Activated T-cell treated with anti-CD3 and anti-CD28 coated beads, Interleukin-2, amount 50 U/mL, for 4 hours (primary cell): ENCODE measurements around the gene OR1J4. TPM values are rescaled to one million over a fixed set of nuclear protein-coding genes. Genes with fewer than 3 reads are reported as not detected.
"Not testable (repeated sequence)": the region's sequence is repeated elsewhere in the genome, so short reads cannot be mapped to it uniquely, and the experiment has no call there.

Experiments used
- ATAC-seq, 2 donors: fragments of 200-7000 bp; cut with Tn5 transposase; one replicate each; pipeline ENCODE4 v1.10.0; 2021
- DNase-seq: peaks from one replicate; pipeline ENCODE4 v3.0.0-alpha.2; 2020
- H3K27me3 Mint-ChIP-seq: one replicate; pipeline ENCODE4 v1.8.0; 2021; ENCODE audit warnings: low read depth, mixed read lengths
- H3K36me3 Mint-ChIP-seq: one replicate; pipeline ENCODE4 v1.8.0; 2022; ENCODE audit warnings: mixed read lengths; ENCODE audit not compliant: insufficient read depth
- H3K4me1 Mint-ChIP-seq: one replicate; pipeline ENCODE4 v1.8.0; 2021; ENCODE audit warnings: low read depth, mixed read lengths
- H3K4me3 Mint-ChIP-seq: one replicate; pipeline ENCODE4 v1.8.0; 2021; ENCODE audit warnings: mild to moderate bottlenecking, moderate library complexity, mixed read lengths
- H3K9me3 Mint-ChIP-seq: one replicate; pipeline ENCODE4 v1.8.0; 2021; ENCODE audit warnings: mixed read lengths
- total RNA-seq, 3 donors: library from RNA; stranded (reverse); gene quantifications; one replicate each; pipeline ENCODE4 v1.2.1, GENCODE V29; 2021

Gene OR1J4, protein sequence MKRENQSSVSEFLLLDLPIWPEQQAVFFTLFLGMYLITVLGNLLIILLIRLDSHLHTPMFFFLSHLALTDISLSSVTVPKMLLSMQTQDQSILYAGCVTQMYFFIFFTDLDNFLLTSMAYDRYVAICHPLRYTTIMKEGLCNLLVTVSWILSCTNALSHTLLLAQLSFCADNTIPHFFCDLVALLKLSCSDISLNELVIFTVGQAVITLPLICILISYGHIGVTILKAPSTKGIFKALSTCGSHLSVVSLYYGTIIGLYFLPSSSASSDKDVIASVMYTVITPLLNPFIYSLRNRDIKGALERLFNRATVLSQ
- total RNA-seq = not detected

DNA sequence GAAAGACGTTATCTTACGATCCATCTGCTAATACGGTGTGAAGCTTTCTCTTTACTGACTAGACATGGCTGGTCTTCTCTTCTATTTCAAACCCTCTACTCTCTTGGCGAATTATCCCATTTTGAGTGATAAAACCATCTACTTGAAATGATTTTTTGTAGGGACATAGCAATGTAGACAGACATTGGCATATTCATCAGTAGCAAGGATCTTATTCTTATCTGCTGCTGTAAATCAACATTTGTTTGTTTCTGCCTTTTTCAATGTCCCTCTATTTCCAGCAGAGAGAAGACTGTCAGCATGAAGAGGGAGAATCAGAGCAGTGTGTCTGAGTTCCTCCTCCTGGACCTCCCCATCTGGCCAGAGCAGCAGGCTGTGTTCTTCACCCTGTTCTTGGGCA is at the start of gene OR1J4:
OR1J4 (plus strand) TSS at position 301 of the 400 bp plus-strand sequence; CDS start at position 301, 0 bp downstream.
- no peak for ATAC-seq
- H3K36me3 Mint-ChIP-seq = no peaks in the 10 kb centered on the region
- peaks cover 12% of the 10 kb centered on the region for H3K27me3 Mint-ChIP-seq
- no peak for DNase-seq
- H3K4me1 Mint-ChIP-seq = no peaks in the 10 kb centered on the region
- no peak within 1 kb of the TSS for H3K4me3 Mint-ChIP-seq
- no peaks in the 10 kb centered on the region for H3K9me3 Mint-ChIP-seq

DNA sequence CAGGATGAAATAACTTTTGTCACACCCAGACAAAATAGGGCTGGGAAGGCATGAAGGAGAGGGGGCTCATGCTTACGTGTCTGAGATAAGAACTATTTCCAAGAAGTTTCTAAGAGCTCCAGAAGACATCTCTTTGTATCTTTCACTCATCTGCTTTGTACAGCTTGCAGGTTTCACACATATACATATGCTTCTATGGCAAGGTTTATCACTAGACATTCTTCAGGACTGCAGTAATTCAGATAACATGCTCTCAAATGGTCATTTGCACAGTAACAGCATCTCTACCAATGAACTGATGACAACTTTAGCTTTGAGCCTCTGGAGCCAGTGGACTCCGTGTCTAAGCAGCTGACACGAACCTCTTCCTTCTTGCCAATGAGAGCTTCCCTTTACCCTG is 44.4 kb upstream of the OR1J4 start:
- no peak for ATAC-seq
- Mint-ChIP-seq H3K4me1 (no peaks in the 10 kb centered on the region), H3K4me3 (no peak overlapping the region)

DNA sequence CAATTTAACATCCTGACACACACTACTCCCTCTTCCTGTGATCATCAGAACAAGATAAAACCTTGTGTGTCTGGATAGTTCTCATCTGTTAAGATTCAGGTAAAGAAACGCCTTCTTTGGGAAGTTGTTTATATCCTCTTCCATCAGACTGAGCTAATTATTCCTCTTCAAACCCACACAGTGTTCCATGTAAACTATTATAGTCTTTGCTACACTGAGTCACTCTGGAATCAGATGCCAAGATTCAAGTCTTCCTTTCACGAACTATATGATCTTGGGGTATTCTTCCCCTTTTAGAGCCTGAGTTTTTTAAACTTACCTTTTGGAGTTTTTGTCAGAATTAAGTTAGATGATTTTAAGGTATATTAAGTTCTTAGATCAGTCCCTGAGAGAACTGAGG is 43.2 kb upstream of the OR1J4 start:
- Mint-ChIP-seq H3K27me3 (peaks cover 12% of the 10 kb centered on the region), H3K4me3 (no peak overlapping the region), H3K9me3 (no peaks in the 10 kb centered on the region), H3K4me1 (no peaks in the 10 kb centered on the region), H3K36me3 (no peaks in the 10 kb centered on the region)
- no peak for DNase-seq
- ATAC-seq = no peak

More for the DNA sequence above, 44.4 kb upstream of the OR1J4 start:
- no peaks in the 10 kb centered on the region for H3K36me3 Mint-ChIP-seq
- H3K27me3 Mint-ChIP-seq = peaks cover 12% of the 10 kb centered on the region
- no peak for DNase-seq
- H3K9me3 Mint-ChIP-seq = no peaks in the 10 kb centered on the region

DNA sequence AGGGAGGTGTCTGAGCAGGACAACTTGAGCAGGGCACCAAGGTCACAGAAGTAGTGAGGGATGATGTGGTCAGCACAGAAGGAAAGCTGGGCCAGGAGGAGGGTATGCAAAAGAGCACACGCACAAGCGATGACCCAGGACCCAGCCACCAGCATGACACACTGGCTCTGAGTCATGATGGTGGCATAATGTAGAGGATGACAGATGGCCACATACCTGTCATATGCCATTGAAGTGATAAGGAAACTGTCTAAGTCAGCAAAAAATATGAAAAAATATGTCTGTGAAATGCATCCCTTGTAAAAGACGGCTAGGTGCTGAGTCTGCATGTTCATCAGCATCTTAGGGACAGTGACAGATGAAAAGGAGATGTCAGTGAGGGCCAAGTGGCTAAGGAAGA is 41.6 kb upstream of the OR1J4 start:
- no peak overlapping the region for H3K4me3 Mint-ChIP-seq
- H3K36me3 Mint-ChIP-seq = no peaks in the 10 kb centered on the region
- H3K27me3 Mint-ChIP-seq = peaks cover 17% of the 10 kb centered on the region
- ATAC-seq (peak; percentile 40 to 62), DNase-seq (no peak)
- no peaks in the 10 kb centered on the region for H3K4me1 Mint-ChIP-seq
- H3K9me3 Mint-ChIP-seq = no peaks in the 10 kb centered on the region

DNA sequence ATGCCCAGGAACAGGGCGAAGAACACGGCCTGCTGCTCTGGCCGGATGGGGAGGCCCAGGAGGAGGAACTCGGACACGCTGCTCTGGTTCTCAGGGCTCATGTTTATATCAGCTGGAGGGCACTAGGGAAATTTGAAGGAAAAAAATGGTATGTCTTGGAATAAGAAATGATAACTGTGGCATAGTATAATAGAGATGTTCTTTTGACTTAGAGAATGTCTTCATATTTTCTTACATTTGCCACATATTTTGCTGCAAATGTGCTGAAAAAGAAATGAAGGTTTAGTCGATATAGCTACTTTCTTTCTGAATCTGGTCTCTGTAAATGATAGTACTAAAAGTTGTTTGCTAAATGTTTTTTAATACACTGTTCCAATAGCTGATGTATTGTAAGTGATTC is 41.1 kb upstream of the OR1J4 start, which contains the start of gene OR1J1:
OR1J1 (minus strand) TSS at position 101 of the 400 bp plus-strand sequence; CDS start at position 101, 0 bp downstream.
- no peaks in the 10 kb centered on the region for H3K36me3 Mint-ChIP-seq
- DNase-seq = no peak
- no peak for ATAC-seq
- no peaks in the 10 kb centered on the region for H3K4me1 Mint-ChIP-seq
- no peak within 1 kb of the TSS for H3K4me3 Mint-ChIP-seq
- H3K9me3 Mint-ChIP-seq = no peaks in the 10 kb centered on the region
- peaks cover 17% of the 10 kb centered on the region for H3K27me3 Mint-ChIP-seq

DNA sequence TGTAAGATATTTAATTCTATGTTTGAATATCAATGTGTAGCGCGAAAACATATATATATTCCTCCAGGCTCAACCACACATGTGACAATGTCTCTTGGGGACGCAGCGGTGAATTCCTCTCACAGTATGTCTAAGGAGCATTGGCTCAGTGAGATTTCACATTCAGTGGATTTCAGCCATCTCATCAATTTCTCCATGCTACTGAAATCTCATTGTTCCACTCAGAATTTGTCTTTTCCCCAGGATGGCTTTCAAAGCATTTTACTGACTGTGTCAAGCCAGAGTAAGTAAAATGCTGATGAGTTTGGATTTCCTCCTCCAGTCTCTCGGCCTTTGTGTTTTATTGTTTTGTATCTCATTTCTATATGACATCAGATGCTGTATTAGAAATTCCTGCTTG is 39.9 kb upstream of the OR1J4 start:
- H3K4me1 Mint-ChIP-seq = no peaks in the 10 kb centered on the region
- H3K9me3 Mint-ChIP-seq = no peaks in the 10 kb centered on the region
- peaks cover 15% of the 10 kb centered on the region for H3K27me3 Mint-ChIP-seq
- ATAC-seq (no peak), DNase-seq (no peak)
- H3K36me3 Mint-ChIP-seq = no peaks in the 10 kb centered on the region
- H3K4me3 Mint-ChIP-seq = no peak overlapping the region

DNA sequence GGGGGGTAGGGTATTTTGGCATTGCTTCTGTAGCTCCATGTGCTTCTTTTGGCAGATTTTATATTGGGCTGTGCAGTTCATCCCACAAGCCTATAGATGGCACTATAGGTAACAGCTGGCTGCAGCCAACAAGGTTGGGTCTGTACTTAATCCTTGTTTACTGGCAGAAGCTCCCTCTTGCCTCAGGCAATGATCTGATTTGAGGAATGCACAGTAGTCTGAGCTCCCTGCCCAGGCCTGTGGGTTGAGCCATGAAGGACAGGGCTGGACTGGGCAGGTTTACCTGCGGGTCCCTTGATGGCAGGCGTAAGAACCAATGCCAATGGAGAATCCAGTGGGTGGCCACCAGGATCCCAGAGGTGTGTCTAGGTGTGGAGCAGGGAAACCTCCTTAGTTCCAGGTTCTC is 20.1 kb upstream of the OR1J4 start:
- Mint-ChIP-seq H3K36me3 (no peaks in the 10 kb centered on the region), H3K4me3 (no peak overlapping the region), H3K27me3 (peaks cover 36% of the 10 kb centered on the region), H3K9me3 (peaks cover 7% of the 10 kb centered on the region), H3K4me1 (no peaks in the 10 kb centered on the region)
- ATAC-seq (peak; percentile 48 to 60), DNase-seq (no peak)

DNA sequence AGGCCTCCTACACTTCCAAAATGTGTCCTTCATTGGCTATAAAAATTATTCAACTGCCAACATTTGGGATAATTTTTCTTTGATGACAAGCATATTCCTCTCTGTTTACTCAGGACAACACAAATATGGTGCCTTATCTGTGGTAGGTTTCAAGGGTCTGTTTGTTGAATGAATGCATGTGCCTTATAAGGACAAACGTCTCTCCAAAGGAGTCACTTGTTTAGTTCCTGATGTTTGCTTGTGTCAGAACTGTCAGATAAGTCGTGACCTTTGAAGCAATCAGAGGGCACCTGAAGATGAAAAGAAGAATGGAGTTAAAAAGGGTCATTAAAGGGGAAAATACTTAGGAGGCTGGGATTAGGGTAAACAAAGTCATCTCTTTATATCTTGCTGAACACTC is 12.0 kb upstream of the OR1J4 start:
- Mint-ChIP-seq H3K36me3 (no peaks in the 10 kb centered on the region), H3K4me1 (no peaks in the 10 kb centered on the region), H3K4me3 (no peak overlapping the region), H3K9me3 (no peaks in the 10 kb centered on the region), H3K27me3 (peaks cover 17% of the 10 kb centered on the region)
- ATAC-seq (no peak), DNase-seq (no peak)

DNA sequence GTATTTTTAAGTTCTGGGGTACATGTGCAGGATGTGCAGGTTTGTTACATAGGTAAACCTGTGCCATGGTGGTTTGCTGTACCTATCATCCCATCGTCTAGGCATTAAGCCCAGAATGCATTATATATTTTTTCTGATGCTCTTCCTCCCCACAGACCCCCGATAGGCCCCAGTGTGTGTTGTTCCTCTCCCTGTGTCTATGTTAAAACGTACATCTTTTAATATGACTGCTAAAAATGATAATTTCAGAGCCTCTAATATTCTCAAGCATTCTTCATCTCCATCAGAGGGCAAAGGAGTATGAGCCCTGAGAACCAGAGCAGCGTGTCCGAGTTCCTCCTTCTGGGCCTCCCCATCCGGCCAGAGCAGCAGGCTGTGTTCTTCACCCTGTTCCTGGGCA is 8.4 kb upstream of the OR1J4 start, which contains the start of gene OR1J2:
OR1J2 (plus strand) TSS at position 301 of the 400 bp plus-strand sequence; CDS start at position 301, 0 bp downstream.
- Mint-ChIP-seq H3K27me3 (peaks cover 23% of the 10 kb centered on the region), H3K4me1 (no peaks in the 10 kb centered on the region), H3K9me3 (no peaks in the 10 kb centered on the region), H3K36me3 (no peaks in the 10 kb centered on the region), H3K4me3 (no peak within 1 kb of the TSS)
- DNase-seq = no peak
- no peak for ATAC-seq

DNA sequence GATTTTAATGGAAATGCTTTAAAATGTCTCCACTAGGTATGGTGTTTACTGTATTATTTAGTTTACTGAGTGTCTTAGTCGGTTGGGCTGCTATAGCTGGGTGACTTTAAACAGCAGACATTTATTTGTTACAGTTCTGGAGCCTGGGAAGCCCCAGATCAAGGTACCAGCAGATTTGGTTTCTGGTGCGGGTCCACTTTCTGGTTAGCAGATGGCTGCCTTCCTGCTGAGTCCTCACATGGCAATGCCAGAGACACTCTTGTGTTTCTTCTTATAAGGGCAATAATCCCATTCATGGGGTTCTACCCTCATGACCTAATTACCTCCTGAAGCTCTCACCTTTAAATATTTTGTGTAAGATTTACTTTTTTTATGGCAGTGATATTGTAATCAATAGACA is 715 bp upstream of the OR1J4 start:
- Mint-ChIP-seq H3K36me3 (no peaks in the 10 kb centered on the region), H3K4me3 (no peak overlapping the region), H3K9me3 (no peaks in the 10 kb centered on the region), H3K27me3 (peaks cover 15% of the 10 kb centered on the region), H3K4me1 (no peaks in the 10 kb centered on the region)
- DNase-seq = no peak
- no peak for ATAC-seq

DNA sequence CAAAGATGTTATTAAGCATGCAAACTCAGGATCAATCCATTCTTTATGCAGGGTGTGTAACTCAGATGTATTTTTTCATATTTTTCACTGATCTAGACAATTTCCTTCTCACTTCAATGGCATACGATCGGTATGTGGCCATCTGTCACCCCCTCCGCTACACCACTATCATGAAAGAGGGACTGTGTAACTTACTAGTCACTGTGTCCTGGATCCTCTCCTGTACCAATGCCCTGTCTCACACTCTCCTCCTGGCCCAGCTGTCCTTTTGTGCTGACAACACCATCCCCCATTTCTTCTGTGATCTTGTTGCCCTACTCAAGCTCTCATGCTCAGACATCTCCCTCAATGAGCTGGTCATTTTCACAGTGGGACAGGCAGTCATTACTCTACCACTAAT is 435 bp downstream of the OR1J4 start:
- no peak overlapping the region for H3K4me3 Mint-ChIP-seq
- H3K4me1 Mint-ChIP-seq = no peaks in the 10 kb centered on the region
- no peaks in the 10 kb centered on the region for H3K36me3 Mint-ChIP-seq
- H3K27me3 Mint-ChIP-seq = peaks cover 12% of the 10 kb centered on the region
- ATAC-seq (no peak), DNase-seq (no peak)
- no peaks in the 10 kb centered on the region for H3K9me3 Mint-ChIP-seq

DNA sequence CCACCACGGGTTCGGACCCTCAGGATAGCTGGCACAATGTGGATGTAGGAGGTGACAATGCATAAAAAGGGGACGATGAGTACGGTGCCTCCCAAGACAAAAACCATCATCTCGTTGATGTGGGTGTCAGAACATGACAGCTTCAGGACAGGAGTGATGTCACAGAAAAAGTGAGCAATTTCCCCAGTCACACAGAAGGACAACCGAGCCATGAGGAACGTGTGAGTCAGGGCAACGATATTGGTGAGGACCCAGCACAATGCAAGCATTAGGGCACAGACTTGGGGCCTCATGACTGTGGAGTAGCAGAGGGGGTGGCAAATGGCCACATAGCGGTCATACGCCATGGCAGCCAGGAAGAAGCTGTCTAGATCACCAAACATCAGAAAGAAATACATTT is 7.7 kb downstream of the OR1J4 start:
- Mint-ChIP-seq H3K36me3 (peaks cover 2% of the 10 kb centered on the region), H3K4me1 (no peaks in the 10 kb centered on the region), H3K9me3 (no peaks in the 10 kb centered on the region), H3K4me3 (no peak overlapping the region), H3K27me3 (peaks cover 20% of the 10 kb centered on the region)
- ATAC-seq (peak; percentile 35 to 48), DNase-seq (no peak)

DNA sequence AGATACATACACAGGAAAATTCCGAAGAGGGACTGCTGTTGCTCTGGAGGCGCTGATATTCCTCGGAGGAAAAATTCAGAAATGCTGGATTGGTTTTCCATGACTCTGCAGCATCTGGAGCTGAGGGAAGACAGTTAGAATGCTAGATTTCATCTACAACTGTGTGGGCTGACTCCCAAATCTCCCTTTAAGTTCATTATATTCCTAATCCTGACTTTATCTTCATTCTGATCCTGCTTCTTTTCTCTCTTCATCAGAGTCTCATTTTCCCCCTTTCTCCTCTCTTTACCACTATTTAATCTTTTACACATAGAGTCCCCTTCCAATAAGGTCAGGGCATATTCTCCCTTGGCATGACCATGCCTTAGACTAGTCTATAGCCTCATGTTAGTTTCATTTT is 8.3 kb downstream of the OR1J4 start, which contains the start of gene OR1N1:
OR1N1 (minus strand) TSS at position 101 of the 400 bp plus-strand sequence; CDS start at position 101, 0 bp downstream.
- ATAC-seq = no peak
- DNase-seq = no peak
- peaks cover 2% of the 10 kb centered on the region for H3K36me3 Mint-ChIP-seq
- no peaks in the 10 kb centered on the region for H3K4me1 Mint-ChIP-seq
- H3K4me3 Mint-ChIP-seq = no peak within 1 kb of the TSS
- peaks cover 19% of the 10 kb centered on the region for H3K27me3 Mint-ChIP-seq
- no peaks in the 10 kb centered on the region for H3K9me3 Mint-ChIP-seq

DNA sequence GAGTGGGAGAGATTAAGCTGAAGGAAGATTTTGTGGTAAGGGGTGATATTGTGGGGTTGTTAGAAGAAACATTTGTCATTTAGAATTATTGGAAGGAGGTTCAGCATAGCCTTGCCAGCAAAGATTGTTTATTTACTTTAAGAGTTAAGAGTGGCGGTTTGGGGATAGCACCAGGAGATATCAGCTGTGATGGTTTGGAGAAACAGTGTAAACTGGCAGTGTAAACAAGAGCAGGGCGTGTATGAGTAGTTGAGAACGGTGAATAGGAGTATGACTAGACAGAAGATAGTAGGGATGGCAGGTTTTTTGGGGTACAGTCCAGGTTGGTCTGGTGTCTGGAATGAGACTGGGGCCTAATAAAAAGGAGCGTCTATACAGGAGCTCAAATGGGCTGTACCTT is 12.2 kb downstream of the OR1J4 start:
- not testable (repeated sequence) for H3K4me3 Mint-ChIP-seq, H3K36me3 Mint-ChIP-seq, H3K9me3 Mint-ChIP-seq, H3K4me1 Mint-ChIP-seq, H3K27me3 Mint-ChIP-seq, ATAC-seq, DNase-seq

DNA sequence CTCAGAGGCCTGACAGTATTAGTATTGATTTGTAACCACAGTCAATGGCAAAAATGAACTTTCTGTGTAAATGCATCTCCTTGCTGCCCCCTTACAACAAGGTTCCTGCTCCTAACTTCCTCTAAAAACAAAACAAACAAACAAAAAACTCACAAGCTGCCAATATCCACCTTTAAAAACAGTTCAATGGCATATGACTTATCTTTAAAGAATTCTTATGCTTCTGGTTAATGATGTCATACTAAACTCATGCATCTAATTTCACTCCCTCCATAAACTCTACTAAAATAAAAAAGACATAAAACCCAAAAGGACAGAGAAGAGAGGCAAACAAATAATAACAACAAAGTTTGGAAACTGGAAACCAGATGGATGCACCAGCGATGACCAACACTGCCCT is 17.2 kb downstream of the OR1J4 start:
- Mint-ChIP-seq H3K4me3 (no peak overlapping the region), H3K4me1 (no peaks in the 10 kb centered on the region)
- no peak for DNase-seq

More for the DNA sequence above, 17.2 kb downstream of the OR1J4 start:
- no peak for ATAC-seq
- H3K9me3 Mint-ChIP-seq = no peaks in the 10 kb centered on the region
- H3K27me3 Mint-ChIP-seq = no peaks in the 10 kb centered on the region
- H3K36me3 Mint-ChIP-seq = no peaks in the 10 kb centered on the region
